GM19239 (cell line): ENCODE measurements around the gene ISOC1.
A peak's percentile ranks its signal among the peaks of the same experiment; 100 is the strongest.

Experiments used
- DNase-seq: peaks from one replicate; pipeline ENCODE4 v3.0.0; 2011; ENCODE audit warnings: low spot score; ENCODE audit not compliant: insufficient read length
- FAIRE-seq: peaks from 2 replicates; lab custom pipeline; 2011; peaks lifted over from hg19 to GRCh38; lab: Jason Lieb, UNC

ISOC1 gene

DNA sequence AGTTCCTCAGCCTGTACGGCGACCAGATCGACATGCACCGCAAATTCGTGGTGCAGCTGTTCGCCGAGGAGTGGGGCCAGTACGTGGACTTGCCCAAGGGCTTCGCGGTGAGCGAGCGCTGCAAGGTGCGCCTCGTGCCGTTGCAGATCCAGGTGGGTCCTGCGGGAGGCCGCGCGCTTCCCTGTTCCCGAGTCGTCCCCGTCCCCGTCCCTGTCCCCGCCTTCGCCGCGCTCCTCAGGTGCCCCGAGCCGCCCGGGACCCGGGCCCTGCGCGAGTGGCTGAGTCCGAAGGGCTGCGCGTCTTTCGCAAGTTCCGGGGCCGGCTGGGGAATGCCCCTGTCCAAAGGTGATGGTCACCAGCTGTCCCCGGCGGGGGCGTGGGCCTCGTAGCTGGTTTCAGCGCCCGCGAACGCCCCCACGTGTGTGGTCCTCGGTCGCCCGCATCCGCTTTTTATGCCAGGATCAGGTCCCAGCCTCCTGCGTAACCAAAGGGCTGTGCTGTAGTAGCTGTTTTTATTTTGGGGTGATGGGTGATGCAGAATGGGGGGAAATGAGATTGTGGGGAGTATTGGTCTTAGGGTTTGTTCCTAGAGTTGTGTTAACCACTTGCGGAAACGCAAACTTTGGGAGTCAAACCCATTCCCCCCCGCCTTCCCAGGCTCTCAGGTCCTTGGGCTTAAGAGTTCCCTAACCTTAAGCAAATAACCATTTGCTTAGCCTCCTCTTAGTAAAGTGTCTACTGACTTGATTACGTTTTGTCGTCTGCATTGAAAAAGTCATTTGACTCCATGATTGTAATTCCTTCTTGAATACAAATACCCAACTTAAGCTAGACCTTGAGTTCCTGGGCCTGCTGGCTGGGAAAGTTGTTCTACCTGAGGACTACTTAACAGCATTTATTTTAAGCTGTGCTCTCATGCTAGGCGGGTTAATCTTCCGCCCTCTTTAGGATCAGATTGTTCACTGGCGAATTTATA is 663 bp downstream of the ISOC1 start:
- FAIRE-seq (peak; percentile 89), DNase-seq (peak; percentile 21)

DNA sequence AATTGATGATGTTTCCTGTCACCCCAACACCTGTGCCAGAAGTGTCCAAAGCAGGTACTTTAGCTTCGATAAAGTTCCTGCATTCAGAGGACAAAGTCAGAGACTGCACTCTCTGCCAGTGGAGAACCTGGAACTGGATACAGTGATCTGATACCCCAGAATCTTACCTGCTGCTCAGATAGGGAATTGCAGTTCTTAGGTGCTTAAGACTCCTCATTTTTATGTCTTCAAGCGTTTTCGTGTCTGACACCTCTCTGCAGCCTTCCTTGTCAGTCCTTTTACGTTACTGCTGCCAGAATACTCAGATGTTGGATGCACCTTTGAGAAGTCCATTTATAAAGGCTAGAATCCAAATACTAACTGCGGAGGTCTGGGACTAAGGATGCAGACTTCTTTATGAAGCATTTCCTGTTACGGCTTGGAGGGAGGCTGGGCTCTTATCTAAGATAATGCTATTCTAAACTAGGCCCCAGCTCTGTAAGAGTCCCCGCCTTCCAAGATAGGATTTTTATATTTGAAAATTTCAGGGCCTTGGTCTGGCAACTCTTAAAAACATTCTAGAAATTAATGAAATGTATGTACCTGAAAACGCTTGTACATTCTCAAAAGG is 1.9 kb downstream of the ISOC1 start:
- DNase-seq (no peak), FAIRE-seq (no peak)

DNA sequence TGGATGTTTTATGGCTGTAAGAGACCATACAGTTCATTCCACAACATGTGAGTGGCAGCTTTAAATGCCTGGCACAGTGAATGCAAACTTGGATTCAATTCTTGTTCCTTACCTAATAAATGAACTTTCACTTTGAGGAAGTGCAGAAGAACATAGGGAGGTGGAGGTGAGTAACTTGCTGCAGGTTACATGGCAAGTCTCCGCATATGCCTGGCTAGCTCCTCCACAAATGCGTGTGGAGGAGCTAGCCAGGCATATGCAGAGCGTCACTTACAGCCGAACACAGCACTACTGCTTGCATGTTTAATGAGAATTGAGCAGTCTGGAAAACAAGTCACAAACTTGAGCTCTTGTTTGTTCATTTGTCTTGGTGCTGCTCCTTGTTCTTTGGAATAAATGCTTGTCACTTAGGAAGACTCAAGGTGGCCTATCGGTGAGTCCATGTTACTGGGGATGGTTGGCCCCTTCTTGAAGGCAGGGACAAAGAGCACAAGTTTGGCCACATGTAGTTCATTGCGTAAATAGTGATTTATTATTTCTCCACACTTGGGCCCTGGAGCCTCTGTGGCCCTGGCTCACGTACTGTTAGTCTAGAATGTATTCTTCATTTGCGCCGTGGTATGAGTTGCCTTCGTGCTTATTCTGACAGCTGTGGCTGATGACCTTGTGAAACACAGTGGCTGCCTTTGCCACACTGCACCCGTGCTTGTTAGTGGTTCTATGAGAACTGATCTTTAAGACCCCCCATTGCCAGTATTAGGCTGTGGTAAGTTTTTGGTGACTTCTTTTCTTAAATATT is 3.1 kb downstream of the ISOC1 start:
- FAIRE-seq (no peak), DNase-seq (no peak)

GRCh38 chr5:129098488-129099183 is 4.1 kb downstream of the ISOC1 start:
- DNase-seq (no peak), FAIRE-seq (no peak)

GRCh38 chr5:129099184-129099569 is 4.6 kb downstream of the ISOC1 start:
- DNase-seq (no peak), FAIRE-seq (no peak)

DNA sequence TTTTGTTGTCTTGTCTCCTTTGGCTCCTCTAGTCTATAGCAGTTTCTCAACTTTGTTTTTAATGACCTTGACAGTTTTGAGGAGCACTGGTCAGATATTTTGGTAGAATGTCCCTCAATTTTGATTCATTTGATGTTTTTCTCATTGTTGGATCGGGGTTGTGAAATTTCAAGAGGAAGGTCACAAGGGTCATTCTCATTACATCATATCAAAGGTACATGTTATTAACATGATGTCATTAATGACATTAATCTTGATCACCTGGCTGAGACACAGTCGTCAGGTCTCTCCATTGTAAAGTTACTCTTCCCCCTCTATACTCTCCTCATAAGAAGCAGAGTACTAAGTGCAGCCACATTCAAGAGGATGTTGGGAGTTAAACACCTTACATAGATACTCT is 7.2 kb downstream of the ISOC1 start:
- FAIRE-seq (no peak), DNase-seq (no peak)

GRCh38 chr5:129103397-129103796 is 8.8 kb downstream of the ISOC1 start:
- no peak for FAIRE-seq
- DNase-seq: no peak

DNA sequence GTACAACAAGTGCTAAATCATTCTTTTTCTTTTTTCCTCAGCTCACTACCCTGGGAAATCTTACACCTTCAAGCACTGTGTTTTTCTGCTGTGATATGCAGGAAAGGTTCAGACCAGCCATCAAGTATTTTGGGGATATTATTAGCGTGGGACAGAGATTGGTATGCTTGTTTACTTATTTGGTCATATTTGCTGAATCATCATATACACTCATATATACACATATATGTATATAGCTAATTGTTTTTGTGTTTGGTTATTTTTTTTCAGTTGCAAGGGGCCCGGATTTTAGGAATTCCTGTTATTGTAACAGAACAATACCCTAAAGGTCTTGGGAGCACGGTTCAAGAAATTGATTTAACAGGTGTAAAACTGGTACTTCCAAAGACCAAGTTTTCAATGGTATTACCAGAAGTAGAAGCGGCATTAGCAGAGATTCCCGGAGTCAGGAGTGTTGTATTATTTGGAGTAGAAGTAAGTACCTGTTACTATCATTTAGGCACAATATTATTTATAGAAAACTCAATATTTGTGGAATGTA is 10.4 kb downstream of the ISOC1 start:
- DNase-seq (no peak), FAIRE-seq (no peak)

- no peak for DNase-seq
- FAIRE-seq: no peak
These were observed 13.1 kb downstream of the ISOC1 start for GRCh38 chr5:129107637-129108036.

DNA sequence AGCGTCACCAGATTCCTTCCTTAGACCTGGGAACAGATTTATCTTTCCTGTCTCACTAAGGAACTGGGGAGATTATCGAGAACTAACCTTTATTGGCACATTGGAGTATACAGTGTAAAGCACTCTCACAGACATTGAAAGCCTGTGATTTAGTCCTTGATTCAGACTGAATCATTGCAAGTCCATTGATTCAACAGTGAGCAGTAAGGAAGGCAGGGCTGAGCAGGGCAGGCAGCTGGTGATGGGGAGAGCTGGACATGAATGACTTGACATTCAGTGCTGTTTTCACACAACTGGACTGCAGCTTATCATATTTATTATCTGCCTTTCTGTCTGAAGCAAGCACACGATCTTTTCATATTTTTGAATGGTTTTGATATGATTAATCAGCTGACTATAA is 16.2 kb downstream of the ISOC1 start:
- DNase-seq: no peak
- FAIRE-seq: no peak

GRCh38 chr5:129111351-129111750 is 16.8 kb downstream of the ISOC1 start:
- FAIRE-seq (no peak), DNase-seq (no peak)

DNA sequence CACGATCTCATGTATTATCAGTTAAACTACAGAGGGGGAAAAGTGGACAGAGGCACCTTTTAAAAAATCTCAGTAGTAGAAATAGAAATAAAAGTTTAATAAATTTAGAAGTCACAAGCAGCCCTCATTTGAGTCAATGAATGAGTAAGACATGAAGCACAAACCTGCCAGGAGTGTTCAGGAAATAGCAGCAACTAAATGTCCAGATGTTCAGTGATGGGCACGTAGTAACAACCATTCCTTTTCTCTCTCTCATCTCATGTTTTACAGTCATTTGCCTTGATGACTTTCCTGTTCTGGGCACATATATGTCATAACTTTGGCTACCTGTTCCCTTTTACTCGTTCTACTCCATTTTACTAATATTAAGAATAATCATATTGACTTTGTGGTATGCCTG is 17.7 kb downstream of the ISOC1 start:
- DNase-seq (no peak), FAIRE-seq (peak; percentile 21)

DNA sequence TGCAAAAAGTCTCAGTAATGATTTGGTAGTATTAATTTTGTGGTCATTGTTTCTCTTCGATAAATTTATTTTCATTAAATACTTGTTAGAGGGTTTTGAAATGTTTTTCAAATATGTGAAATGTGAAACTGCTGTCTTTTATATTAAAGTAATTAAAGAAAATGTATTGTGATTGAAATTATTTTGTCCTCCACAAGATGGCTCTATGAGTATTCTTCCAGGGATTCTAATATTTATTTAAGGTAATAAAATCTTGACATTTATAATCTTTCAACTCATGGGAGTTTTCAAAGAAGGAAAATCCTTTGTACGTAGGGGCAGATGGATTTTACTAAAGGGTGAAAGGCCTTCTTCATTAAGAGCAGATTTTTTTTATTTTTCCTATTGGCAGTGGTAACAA is 19.3 kb downstream of the ISOC1 start:
- no peak for FAIRE-seq
- no peak for DNase-seq

DNA sequence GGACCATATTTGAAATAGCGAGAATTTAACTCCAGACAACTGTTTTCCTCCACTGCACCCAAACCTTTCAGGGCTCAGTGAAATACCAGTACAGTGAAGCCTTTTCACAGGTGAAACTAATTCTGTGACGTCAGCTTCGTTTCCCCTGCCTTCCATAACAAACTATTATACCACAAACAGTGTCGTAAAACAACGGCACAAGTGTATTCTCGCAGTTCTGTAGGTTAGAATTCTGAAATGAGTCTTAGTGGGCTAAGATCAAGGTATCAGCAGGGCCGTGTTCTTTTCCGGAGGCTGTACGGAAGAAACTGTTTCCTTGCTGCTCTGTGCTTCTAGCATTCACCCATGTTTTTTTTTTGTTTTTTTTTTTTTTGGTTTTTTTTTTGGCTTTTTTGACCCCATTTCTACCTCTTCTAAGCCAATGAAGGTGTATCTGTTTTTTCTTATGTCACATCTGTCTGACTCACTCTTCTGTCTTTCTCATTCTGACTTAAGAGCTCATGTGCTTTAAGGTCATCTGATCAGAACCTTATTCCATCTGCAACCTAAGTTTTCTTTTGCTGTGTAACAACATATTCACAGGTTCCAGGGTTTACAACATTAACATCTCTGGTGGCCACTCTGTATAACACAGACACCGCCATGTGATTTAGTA is 20.1 kb downstream of the ISOC1 start:
- DNase-seq (no peak), FAIRE-seq (no peak)

DNA sequence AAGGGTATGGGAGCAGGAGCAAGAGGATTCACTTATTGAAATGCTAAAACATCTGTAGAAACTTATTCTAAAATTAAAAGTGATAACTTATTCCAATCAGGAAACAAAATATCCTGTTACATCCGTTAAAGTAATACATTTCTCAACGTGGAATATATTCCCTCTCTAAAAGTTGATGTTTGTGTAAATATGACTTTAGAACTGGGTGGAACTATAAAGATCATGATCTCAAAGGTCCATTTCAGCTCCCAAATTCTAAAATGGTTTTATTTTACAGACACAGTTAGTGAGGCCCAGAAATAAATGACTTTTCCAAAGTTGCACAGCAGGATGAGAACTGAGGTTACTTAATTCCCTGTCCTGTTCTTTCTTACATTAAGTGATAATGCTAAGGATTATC is 21.1 kb downstream of the ISOC1 start:
- DNase-seq (no peak), FAIRE-seq (no peak)

GRCh38 chr5:129116797-129117196 is 22.2 kb downstream of the ISOC1 start:
- no peak for FAIRE-seq
- no peak for DNase-seq

GRCh38 chr5:129118405-129118804 is 23.9 kb downstream of the ISOC1 start:
- DNase-seq (no peak), FAIRE-seq (no peak)

GRCh38 chr5:129118826-129119225 is 24.3 kb downstream of the ISOC1 start:
- no peak for DNase-seq
- FAIRE-seq: no peak

GRCh38 chr5:129120158-129120581 is 25.6 kb downstream of the ISOC1 start:
- DNase-seq: no peak
- peak; percentile 51 for FAIRE-seq
